Tongue (tissue), 2 donors: Measurements from ENCODE around the gene WNK3. TPM values are rescaled to one million over a fixed set of nuclear protein-coding genes. Genes with fewer than 3 reads are reported as not detected.

ENCODE experiments used
- DNase-seq: peaks from one replicate; pipeline ENCODE4 v3.0.0-alpha.2; 2015
- total RNA-seq: library from RNA; depleted of rRNA; stranded (reverse); fragments of >200 nt; gene quantifications from one replicate; pipeline ENCODE4 v1.2.3, GENCODE V29; 2014

Gene WNK3
- total RNA-seq, 1 donor from 2014 or later = 2.7 TPM

DNA sequence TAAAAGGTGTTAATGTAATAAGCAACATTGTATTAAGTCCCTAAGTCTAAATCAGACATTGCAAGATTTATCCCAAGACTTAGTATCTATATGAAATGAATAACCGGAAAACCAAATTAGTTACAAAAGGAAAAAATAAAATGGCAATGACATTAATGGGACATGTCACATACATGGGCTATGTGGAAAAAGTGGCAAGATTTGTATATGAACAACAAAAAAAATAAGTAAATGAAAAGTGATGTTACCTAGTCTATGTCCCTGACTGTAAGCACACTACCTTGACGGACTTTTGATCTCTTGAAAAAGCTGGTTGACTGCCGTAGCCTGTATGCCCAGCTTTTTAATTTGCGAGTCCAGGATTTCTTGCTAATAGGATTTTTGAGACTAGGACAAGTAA lies 119.3 kb downstream of the WNK3 start:
- DNase-seq = no peak

DNA sequence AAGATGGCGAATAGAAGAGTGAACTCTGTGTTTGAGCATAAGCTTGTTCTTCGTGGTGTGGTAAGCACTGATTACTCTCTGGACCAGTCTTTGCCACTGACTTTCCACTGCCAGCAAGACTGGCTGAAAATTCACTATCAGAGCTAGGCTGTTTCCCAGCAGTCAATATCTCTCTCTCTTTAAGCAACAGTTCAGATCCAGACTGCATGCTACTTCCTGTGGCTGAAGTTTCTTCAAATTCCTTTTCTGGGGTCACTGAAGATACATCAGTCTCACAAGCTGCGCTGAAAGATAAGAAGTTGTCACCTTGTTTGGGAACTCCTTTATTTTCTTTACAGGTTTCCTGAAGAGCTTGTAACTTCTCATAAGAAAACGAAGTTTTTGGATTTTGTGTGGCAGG lies 120.8 kb downstream of the WNK3 start:
- no peak for DNase-seq

- DNase-seq = no peak
Observed at GRCh38 chrX:54230435-54231148, 127.3 kb downstream of the WNK3 start.

DNA sequence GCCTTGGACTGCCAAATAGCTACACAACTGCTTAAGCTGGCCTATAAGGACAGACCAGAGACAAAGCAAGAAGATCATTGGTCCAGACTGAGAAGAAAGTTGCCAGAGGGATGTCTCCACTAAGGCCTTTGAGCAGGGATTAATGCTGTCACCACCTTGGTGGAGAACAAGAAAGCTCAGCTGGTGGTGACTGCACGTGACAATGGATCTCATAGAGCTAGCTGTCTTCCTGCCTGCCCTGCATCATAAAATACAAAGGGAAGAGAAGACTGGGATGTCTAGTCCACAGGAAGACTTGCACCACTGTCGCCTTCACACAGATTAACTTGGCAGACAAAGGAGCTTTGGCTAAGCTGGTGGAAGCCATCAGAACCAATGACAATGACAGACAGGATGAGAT lies 134.3 kb downstream of the WNK3 start:
- peak; percentile 13 for DNase-seq

DNA sequence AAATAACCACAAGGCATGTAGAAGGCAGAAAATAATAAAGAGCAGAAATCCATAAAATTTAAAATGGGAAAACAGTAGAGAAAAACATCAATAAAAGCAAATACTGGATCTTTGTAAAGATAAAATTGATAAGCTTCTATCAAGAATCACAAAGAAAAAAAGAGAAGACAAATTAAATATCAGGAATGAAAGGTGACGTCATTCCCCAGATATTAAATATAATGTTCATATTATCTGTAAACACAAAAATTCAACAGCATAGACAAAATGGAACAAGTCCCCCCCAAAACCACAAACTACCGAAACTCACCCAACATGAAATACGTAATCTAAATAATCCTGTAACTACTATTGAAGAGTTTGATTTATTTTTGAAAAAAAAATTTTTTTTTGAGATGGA lies 144.2 kb downstream of the WNK3 start:
- no peak for DNase-seq

DNA sequence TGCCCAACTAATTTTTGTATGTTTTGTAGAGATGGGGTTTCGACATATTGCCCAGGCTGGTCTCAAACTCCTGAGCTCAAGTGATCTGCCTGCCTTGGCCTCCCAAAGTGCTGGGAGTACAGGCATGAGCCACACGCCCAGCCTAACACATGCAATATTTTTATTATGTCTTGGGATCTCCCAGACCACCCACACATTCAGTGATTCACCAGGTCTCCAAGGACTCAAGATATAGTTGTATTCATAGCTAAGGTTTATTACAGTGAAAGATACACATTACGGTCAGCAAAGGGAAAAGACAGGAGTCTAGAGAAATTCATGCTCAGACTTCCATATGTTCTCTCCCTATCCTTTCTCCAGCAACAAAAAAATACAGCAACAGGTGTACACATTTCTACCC lies 149.3 kb downstream of the WNK3 start:
- no peak for DNase-seq

- no peak for DNase-seq
Observed at GRCh38 chrX:54198262-54198661, 159.6 kb downstream of the WNK3 start.

- no peak for DNase-seq
Observed at GRCh38 chrX:54194982-54195588, 162.8 kb downstream of the WNK3 start.

DNA sequence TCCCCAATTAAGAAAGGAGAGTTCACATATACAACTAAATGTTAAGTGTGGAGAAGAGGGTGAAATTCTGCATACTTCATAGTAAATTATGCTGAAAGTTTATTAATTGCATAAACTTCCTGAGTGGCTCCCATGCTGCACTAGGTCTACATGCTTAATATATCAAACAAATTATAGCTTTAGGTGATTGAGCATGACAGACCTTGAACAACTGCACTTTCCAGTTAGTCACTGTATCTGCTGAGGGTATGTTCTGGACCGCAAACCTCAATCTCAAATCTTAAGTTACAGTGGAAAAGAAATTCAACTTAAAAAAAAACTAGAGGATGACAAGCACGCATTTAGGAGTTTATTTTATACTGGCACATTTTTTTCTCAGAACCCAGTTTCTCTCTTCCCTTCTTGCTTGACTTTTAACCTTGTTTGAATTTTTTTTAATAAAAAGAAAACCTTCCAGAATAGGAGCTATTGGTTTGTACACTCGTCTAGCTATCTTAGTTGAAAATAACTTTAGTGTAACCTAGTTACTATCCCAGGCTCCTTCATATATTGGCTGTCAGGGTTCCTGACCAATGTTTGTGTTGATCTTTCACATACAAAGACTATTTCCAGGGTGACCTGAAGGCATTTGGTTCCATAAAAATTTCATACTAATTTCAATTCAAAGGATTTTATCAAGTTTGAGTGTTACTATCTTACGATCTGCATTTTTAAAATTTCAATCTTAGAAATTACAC lies 164.6 kb downstream of the WNK3 start:
- DNase-seq = no peak

DNA sequence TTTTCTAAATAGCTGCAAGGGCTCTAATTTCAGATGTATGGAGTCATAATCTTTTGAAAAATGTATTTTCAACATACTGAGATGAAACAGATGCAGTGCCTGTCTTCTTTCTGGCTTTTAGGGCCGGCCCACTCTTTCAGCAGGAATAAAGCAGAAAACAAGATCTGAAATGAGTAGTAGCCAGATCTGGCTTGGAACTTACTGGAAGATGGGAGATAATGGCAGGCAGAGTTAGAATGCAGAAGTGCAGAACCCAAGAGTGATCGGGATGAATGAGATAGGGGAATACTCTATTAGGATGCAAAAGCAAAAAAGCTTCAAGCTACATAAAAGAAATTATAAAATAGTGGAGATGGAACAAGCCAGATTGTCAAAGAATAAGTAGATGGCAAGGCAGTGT lies 173.4 kb downstream of the WNK3 start:
- no peak for DNase-seq

DNA sequence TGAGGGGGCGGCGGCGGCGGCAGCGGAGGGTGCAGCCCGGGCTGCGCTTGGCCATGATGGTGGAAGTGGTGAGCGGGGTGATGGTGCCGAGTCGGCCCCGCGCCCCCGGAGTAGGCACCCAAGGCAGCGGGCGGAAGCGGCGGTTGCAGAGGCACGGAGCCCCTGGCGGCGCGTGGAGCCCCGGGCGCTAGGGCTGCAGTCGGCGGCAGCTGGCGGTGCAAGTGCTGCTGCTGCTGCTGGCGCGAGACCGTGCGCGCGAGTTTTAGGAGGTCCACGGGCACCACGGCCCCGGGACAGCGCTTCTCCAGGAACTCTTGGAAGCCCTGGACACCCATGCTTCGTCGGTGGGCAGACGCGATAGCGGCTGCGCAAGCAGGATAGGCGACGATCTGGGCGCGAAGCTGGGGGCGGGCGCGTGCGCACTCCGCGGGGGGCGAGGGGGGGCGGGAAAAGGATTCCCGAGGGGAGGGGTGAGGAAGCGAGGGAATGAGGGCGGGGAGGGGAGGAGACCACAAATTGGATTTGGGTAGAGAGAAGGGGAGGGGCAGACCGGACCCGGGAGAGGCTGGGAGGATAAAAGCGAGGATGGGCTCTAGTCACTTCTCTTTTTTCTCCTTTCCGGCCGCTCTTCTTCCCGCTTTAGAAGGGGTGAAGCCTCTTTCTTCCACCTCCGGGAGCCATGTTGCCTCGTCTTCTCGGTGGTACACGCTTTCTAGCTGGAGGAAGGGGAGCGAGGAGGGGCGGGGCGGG lies 174.8 kb downstream of the WNK3 start, which contains the start of gene FAM120C:
Gene FAM120C (minus strand): TSS at position 391 of the 750 bp plus-strand sequence. CDS start 56 bp downstream, at position 335.
- peak; percentile 87 for DNase-seq

- DNase-seq = peak; percentile 36
Observed at GRCh38 chrX:54182194-54182863, 175.5 kb downstream of the WNK3 start.

DNA sequence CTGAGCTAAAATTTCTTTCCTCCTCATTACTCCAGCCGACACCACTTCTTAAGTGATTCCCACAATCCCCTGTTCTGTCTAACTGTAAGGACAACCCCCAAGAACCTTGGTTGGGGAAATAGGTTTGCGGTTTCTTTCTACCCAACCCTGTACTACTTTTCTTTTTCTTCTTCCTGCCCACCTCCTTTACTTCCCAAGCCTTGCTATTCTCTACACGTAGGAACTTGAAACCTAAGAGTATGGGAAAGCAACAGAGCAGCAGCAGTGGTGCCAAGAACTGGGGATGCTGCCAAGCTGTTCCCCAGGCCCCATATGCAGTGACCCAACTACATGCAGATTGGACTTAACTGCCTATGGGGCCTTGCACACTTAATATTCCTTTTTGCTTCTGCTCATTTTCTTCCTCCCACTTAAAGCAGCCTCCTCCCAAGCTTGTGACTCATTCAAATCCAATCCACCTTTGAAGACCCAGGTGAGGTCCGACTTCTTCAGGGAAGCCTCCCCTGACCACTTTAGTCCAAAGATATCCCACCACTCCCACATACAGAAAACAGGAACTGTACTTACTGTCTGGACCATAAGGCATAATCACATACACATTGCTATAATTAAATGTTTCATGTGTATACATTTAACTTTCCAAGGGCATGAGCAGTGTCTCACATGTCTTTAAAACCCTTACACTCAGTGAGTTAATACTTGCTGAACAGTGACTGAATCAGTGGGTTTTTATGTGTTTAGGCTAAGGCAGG lies 176.5 kb downstream of the WNK3 start:
- DNase-seq = peak; percentile 44

DNA sequence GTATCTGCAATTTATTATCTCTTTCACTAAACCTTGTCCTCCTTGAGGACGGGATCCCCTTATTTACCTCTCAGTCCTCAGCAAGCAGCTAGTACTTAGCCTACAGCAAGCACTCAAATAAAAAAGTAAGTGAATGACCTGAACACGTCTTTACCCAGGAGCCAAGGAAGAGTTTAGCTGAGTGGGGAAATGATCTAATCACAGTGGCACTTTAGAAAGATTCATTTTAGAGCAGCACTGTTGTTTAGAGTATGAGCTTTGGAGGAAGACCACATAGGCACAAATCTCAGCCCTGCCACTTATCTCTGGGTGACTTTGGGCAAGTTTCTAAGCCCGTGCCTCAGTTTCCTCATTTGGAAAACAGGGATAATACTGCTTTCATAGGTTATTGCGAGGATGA lies 177.4 kb downstream of the WNK3 start:
- no peak for DNase-seq

DNA sequence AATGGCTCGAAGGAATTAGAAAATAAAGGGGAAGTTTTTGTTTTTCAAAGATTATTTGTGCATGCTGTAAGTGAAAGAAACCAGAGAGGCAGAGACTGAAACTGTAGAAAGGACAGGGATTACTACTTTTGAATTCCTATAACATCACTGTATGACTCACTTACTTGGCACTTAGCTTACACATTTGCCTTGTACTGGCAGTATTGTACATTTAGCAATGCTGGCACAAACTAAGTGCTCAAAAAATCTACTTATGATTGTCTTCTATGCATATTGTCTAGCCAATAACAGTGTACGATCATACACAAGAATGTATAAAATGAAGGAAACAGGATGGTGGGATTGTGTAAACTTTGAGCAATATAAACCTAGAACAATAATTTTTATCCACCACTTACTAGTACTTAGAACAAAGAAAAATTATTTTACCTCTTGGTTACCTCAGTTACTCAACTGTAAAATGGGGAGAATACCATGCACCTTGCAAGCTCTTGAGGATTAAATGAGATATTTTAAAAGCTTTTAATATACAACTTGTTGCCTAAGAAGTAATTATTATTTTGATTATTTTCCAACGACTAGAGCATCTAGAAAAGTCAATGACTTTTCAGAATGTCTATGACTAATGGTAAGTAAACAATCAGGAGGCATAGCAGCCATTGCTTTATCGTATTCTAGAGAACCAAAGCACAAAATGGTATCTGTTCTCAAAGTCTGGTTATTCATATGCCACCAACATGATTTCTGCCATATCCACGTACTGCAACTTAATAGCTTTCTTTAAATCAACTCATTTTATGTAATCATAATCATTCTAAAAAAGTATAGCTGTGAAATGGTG lies 179.5 kb downstream of the WNK3 start:
- peak; percentile 12 for DNase-seq

- no peak for DNase-seq
Observed at GRCh38 chrX:54177306-54177705, 180.5 kb downstream of the WNK3 start.

GRCh38 chrX:54173791-54174190 lies 184.1 kb downstream of the WNK3 start:
- DNase-seq = no peak

DNA sequence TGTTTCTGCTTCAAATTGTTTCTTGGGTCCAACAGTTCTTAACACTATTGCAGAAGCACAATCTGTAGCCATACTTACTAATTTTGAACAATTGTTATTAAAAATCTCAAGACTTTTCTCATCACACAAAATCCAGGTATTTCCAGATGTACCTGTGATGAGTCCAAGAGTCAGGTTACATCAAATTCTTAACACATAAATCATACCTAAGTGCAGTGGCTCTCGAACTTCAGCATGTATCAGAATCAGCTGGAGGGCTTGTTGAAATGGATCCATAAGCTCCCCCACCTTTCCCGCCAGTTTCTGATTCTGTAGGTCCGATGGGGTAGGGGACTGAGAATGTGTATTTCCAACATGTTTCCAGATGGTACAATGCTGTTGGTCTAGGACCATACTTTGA lies 185.4 kb downstream of the WNK3 start:
- no peak for DNase-seq

GRCh38 chrX:54171527-54172250 lies 186.2 kb downstream of the WNK3 start:
- DNase-seq = peak; percentile 7

GRCh38 chrX:54171091-54171490 lies 186.8 kb downstream of the WNK3 start:
- DNase-seq = no peak
